Psoas muscle (tissue), 8 donors: ENCODE data around the gene DCC. TPM values are rescaled to one million over a fixed set of nuclear protein-coding genes. Genes with fewer than 3 reads are reported as not detected.

Experiments
- ATAC-seq, 4 donors: fragments of 200-7000 bp; cut with Tn5 transposase; one replicate each; pipeline ENCODE4 v1.9.1; 2020; ENCODE audit warnings: moderate library complexity in 3 of 4, mild to moderate bottlenecking in 2 of 4
- DNase-seq, 2 donors: peaks; one replicate each; pipeline ENCODE4 v3.0.0-alpha.2; 2020
- H3K27ac ChIP-seq: fragments of 200-600 bp; one replicate; pipeline ENCODE4 v1.8.0; 2022
- H3K27me3 ChIP-seq, 3 donors: fragments of 200-600 bp in 1 of 3; one replicate each; pipeline versions ENCODE4 v1.6.1 to v1.8.0; 2013 to 2022; ENCODE audit warnings: low read length in 2 of 3, mild to moderate bottlenecking in 2 of 3, moderate library complexity in 1 of 3; ENCODE audit not compliant: insufficient read depth in 3 of 3
- H3K36me3 ChIP-seq, 2 donors: fragments of 200-600 bp in 1 of 2; one replicate each; pipeline versions ENCODE4 v1.6.1 to v1.8.0; 2013 to 2022; ENCODE audit warnings: low read depth in 1 of 2, mild to moderate bottlenecking in 1 of 2, moderate library complexity in 1 of 2; ENCODE audit not compliant: insufficient read depth in 1 of 2
- H3K4me1 ChIP-seq: fragments of 200-600 bp; one replicate; pipeline ENCODE4 v1.8.0; 2022
- H3K4me3 ChIP-seq: fragments of 200-600 bp; one replicate; pipeline ENCODE4 v1.8.0; 2022; ENCODE audit warnings: mild to moderate bottlenecking
- H3K9me3 ChIP-seq: fragments of 200-600 bp; one replicate; pipeline ENCODE4 v1.8.0; 2022
- CTCF ChIP-seq: fragments of 200-600 bp; IDR thresholded peaks from one replicate; pipeline ENCODE4 v1.8.0; 2022; ENCODE audit warnings: antibody characterized with exemption
- WGBS, 3 donors: extraction: QIAGEN DNeasy Blood & Tissue Kit; methylation state at CpG; one replicate each; pipeline versions ENCODE4 v1.1.6 to v1.1.7; 2013; 5-methylcytosine and 5-hydroxymethylcytosine counted together
- intact Hi-C, 2 donors: fragments of 100-400 bp; cut with DNase I; formaldehyde crosslinking; loops; one replicate each; pipeline versions ENCODE4 v1.11.0 to v1.14.2; 2022
- polyA plus RNA-seq, 3 donors: library from polyadenylated mRNA; stranded (reverse); fragments of 200-250 nt; gene quantifications; one replicate each; pipeline ENCODE4 v1.2.3, GENCODE V29; 2013
- total RNA-seq, 4 donors: library from RNA; stranded (reverse); fragmentation: NEBNext Ultra II Directional in 2 of 4; extraction: Animal tissue kit (Norgen Biotek cat#: 25700) in 2 of 4; gene quantifications; one replicate each; pipeline versions ENCODE4 v1.2.1 to v1.2.4, GENCODE V29; 2021 to 2023
- donor health status: healthy with polysubstance abuse.
- donor health status: DM: no; HTN: no; CAD: no; lungs with moderate emphysema.
- donor health status: Bipolar disorder and iron deficiency.
- donor health status: healthy.
- donor health status: DM: yes; HTN: yes; CAD: no.
- donor health status: DM: no; HTN: no; CAD: no.
- donor health status: DM: no; HTN: no; CAD: no.
- donor health status: DM: yes; HTN: yes; CAD: no.

The DCC gene
- total and polyA plus RNA-seq, 7 donors = 0.01 to 0.02 TPM; not detected in 5

- H3K27me3 ChIP-seq = no peaks in the 10 kb centered on the region
- no peak overlapping the region for H3K27ac ChIP-seq
- H3K4me1 ChIP-seq = no peaks in the 10 kb centered on the region
- no peak for TF ChIP-seq CTCF
- no peaks in the 10 kb centered on the region for H3K36me3 ChIP-seq
- DNase-seq (no peak), ATAC-seq (no peak)
- 77 to 88% (median 80%) methylated on average over 1 of the region's 1 CpG for WGBS, 3 donors
- intact Hi-C loops = no loop called here
- no peaks in the 10 kb centered on the region for H3K9me3 ChIP-seq
- H3K4me3 ChIP-seq = no peak overlapping the region
Measured at GRCh38 chr18:53534203-53534602, 1194.2 kb downstream of the DCC start.

- no peak for ATAC-seq
- Histone ChIP-seq H3K27ac (no peak overlapping the region), H3K4me3 (no peak overlapping the region), H3K36me3 (no peaks in the 10 kb centered on the region), H3K9me3 (no peaks in the 10 kb centered on the region), H3K27me3 (no peaks in the 10 kb centered on the region), H3K4me1 (no peaks in the 10 kb centered on the region)
- intact Hi-C loops = no loop called here
- DNase-seq = no peak
- no peak for TF ChIP-seq CTCF
- 45 to 64% (median 50%) methylated on average over 3 of the region's 3 CpGs for WGBS, 3 donors
Measured at GRCh38 chr18:53534695-53535094, 1194.7 kb downstream of the DCC start.

GRCh38 chr18:53536908-53537307 lies 1196.9 kb downstream of the DCC start:
- Histone ChIP-seq H3K27ac (no peak overlapping the region), H3K9me3 (no peaks in the 10 kb centered on the region), H3K4me1 (no peaks in the 10 kb centered on the region), H3K4me3 (no peak overlapping the region), H3K36me3 (no peaks in the 10 kb centered on the region), H3K27me3 (no peaks in the 10 kb centered on the region)
- intact Hi-C loops = no loop called here
- ATAC-seq (no peak), DNase-seq (no peak)
- 70 to 79% (median 75%) methylated on average over 2 of the region's 2 CpGs for WGBS, 3 donors
- no peak for TF ChIP-seq CTCF

GRCh38 chr18:53541924-53542323 lies 1201.9 kb downstream of the DCC start:
- intact Hi-C loops = no loop called here
- ATAC-seq (no peak), DNase-seq (no peak)
- Histone ChIP-seq H3K4me1 (no peaks in the 10 kb centered on the region), H3K4me3 (no peak overlapping the region), H3K27me3 (no peaks in the 10 kb centered on the region), H3K36me3 (no peaks in the 10 kb centered on the region), H3K27ac (no peak overlapping the region), H3K9me3 (no peaks in the 10 kb centered on the region)
- WGBS, 3 donors = 63 to 79% (median 72%) methylated on average over 1 of the region's 1 CpG
- no peak for TF ChIP-seq CTCF

GRCh38 chr18:53543711-53544110 lies 1203.7 kb downstream of the DCC start:
- intact Hi-C loops = no loop called here
- H3K4me3 ChIP-seq = no peak overlapping the region
- DNase-seq (no peak), ATAC-seq (no peak)
- H3K9me3 ChIP-seq = no peaks in the 10 kb centered on the region
- no peak overlapping the region for H3K27ac ChIP-seq
- H3K4me1 ChIP-seq = no peaks in the 10 kb centered on the region
- no peaks in the 10 kb centered on the region for H3K36me3 ChIP-seq
- no peak for TF ChIP-seq CTCF
- no peaks in the 10 kb centered on the region for H3K27me3 ChIP-seq
